CD4-positive, alpha-beta T cell (primary cell): ENCODE data around the gene RGS17. TPM values are rescaled to one million over a fixed set of nuclear protein-coding genes. Genes with fewer than 3 reads are reported as not detected.

ENCODE experiments used
- ATAC-seq: fragments of 200-7000 bp; cut with Tn5 transposase; one replicate; pipeline ENCODE4 v1.10.0; 2022; ENCODE audit warnings: mild to moderate bottlenecking; ENCODE audit not compliant: poor library complexity
- CTCF ChIA-PET: fragments of 350-600 bp; sonication (Branson Sonifier 250); formaldehyde crosslinking; loops from one replicate; lab custom pipeline; 2021; ENCODE audit warnings: antibody characterized with exemption, inconsistent platforms; lab: Charles Lee
- POLR2A ChIA-PET: fragments of 350-600 bp; sonication (Branson Sonifier 250); formaldehyde crosslinking; loops from one replicate; lab custom pipeline; 2021; ENCODE audit warnings: antibody characterized with exemption, inconsistent platforms; lab: Charles Lee
- DNase-seq, 14 experiments: peaks; one replicate each; pipeline ENCODE4 v3.0.0-alpha.2; 2013 to 2020; ENCODE audit warnings: mixed read lengths in 2 of 14
- H3K27ac ChIP-seq, 2 donors: one replicate each; pipeline versions ENCODE4 v1.5.1 to v1.7.0; 2013; ENCODE audit warnings: low read length in 2 of 2, low read depth in 1 of 2, mild to moderate bottlenecking in 1 of 2
- H3K27me3 ChIP-seq, 2 experiments: 1 replicate in 1 of 2; 2 replicates in 1 of 2; pipeline versions ENCODE4 v1.6.1 to v1.7.0; 2013; ENCODE audit warnings: low read length in 2 of 2, control low read depth in 1 of 2, mild to moderate bottlenecking in 1 of 2, moderate library complexity in 1 of 2; ENCODE audit not compliant: insufficient read depth in 2 of 2, control insufficient read depth in 1 of 2
- H3K36me3 ChIP-seq: one replicate; pipeline ENCODE4 v1.6.1; 2013; ENCODE audit warnings: low read length, control low read depth; ENCODE audit not compliant: insufficient read depth
- H3K4me1 ChIP-seq: one replicate; pipeline ENCODE4 v1.6.1; 2013; ENCODE audit warnings: low read length, control low read depth; ENCODE audit not compliant: insufficient read depth
- H3K4me3 ChIP-seq: one replicate; pipeline ENCODE4 v1.5.1; 2013; ENCODE audit warnings: mild to moderate bottlenecking, low read length, moderate library complexity
- H3K9me3 ChIP-seq, 2 experiments: 1 replicate in 1 of 2; 2 replicates in 1 of 2; pipeline versions ENCODE4 v1.6.1 to v1.7.0; 2013; ENCODE audit warnings: low read length in 2 of 2, mild to moderate bottlenecking in 2 of 2, control low read depth in 1 of 2, moderate library complexity in 1 of 2; ENCODE audit not compliant: control insufficient read depth in 1 of 2, insufficient read depth in 1 of 2
- H3K27ac Mint-ChIP-seq: one replicate; pipeline ENCODE4 v1.8.0; 2020; ENCODE audit warnings: mixed read lengths
- H3K27me3 Mint-ChIP-seq: one replicate; pipeline ENCODE4 v1.8.0; 2021; ENCODE audit warnings: mixed read lengths
- H3K36me3 Mint-ChIP-seq: one replicate; pipeline ENCODE4 v1.8.0; 2021; ENCODE audit warnings: low read depth, mixed read lengths
- H3K4me1 Mint-ChIP-seq: one replicate; pipeline ENCODE4 v1.8.0; 2021; ENCODE audit warnings: low read depth, mixed read lengths
- H3K4me3 Mint-ChIP-seq: one replicate; pipeline ENCODE4 v1.8.0; 2020; ENCODE audit warnings: mild to moderate bottlenecking, mixed read lengths
- H3K9me3 Mint-ChIP-seq: one replicate; pipeline ENCODE4 v1.8.0; 2020; ENCODE audit warnings: mixed read lengths
- CTCF ChIP-seq: fragments of 200-600 bp; IDR thresholded peaks from one replicate; pipeline ENCODE4 v1.8.0; 2022; ENCODE audit warnings: antibody characterized with exemption, mild to moderate bottlenecking
- intact Hi-C, 2 experiments: fragments of 100-400 bp; cut with DNase I in 1 of 2; cut with micrococcal nuclease in 1 of 2; formaldehyde crosslinking; loops; one replicate each; pipeline versions ENCODE4 v1.15.1 to v1.9.0; 2023 to 2025; cut with DNase I, micrococcal nuclease
- total RNA-seq, 174 experiments: library from RNA in 2 of 174; stranded (reverse) in 2 of 174; gene quantifications; one replicate each; pipeline ENCODE4 v1.2.3 and lab custom pipeline; 2021 to 2026

Gene RGS17
- total RNA-seq, 2 experiments from 2014 or later: not detected

GRCh38 chr6:153108315-153108714 is 22.8 kb downstream of the RGS17 start:
- H3K36me3 ChIP-seq: no peaks in the 10 kb centered on the region

DNA sequence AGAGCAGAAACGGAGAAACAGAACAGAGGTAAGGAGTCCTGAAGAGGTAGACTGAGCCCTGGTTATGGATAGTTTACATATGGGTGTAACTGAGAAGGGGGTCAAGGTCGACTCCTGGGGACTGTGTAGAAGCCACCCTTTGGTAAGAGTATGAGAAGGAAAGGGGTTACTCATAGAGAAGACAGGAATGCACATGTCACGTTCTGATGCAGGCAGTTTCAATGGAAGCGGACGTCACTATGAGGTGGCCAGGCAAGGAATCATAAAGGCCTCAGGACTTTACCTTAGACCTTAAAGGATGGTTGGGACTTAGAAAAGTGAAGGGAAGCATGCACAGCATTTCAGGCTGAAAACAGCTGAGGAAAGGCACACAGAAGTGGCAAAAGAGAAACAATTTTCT is 25.1 kb downstream of the RGS17 start:
- H3K4me1 ChIP-seq: no peaks in the 10 kb centered on the region
- no peak for TF ChIP-seq CTCF
- ChIA-PET CTCF (no interaction called here), POLR2A (no interaction called here)
- H3K27me3 ChIP-seq: no peaks in the 10 kb centered on the region
- H3K9me3 ChIP-seq: peaks cover 0 to 6% of the 10 kb centered on the region in 2 experiments
- H3K27ac ChIP-seq: no peak overlapping the region
- Mint-ChIP-seq H3K4me3 (no peak overlapping the region), H3K4me1 (no peaks in the 10 kb centered on the region), H3K27ac (no peak overlapping the region), H3K9me3 (no peaks in the 10 kb centered on the region), H3K27me3 (peaks cover 26% of the 10 kb centered on the region), H3K36me3 (no peaks in the 10 kb centered on the region)
- no peak for ATAC-seq
- H3K36me3 ChIP-seq: no peaks in the 10 kb centered on the region
- H3K4me3 ChIP-seq: no peak overlapping the region
- intact Hi-C loops: no loop called here
- no peak for DNase-seq

More at GRCh38 chr6:153108315-153108714, 22.8 kb downstream of the RGS17 start:
- intact Hi-C loops: no loop called here
- POLR2A ChIA-PET: no interaction called here
- TF ChIP-seq CTCF: no peak
- ATAC-seq: no peak
- CTCF ChIA-PET: no interaction called here
- H3K27me3 Mint-ChIP-seq: peaks cover 26% of the 10 kb centered on the region
- H3K4me1 Mint-ChIP-seq: no peaks in the 10 kb centered on the region
- Histone ChIP-seq H3K4me3 (no peak overlapping the region), H3K9me3 (peaks cover 0 to 11% of the 10 kb centered on the region in 2 experiments), H3K27me3 (no peaks in the 10 kb centered on the region), H3K27ac (no peak overlapping the region), H3K4me1 (no peaks in the 10 kb centered on the region)
- DNase-seq: no peak
- peaks cover 4% of the 10 kb centered on the region for H3K9me3 Mint-ChIP-seq
- no peak overlapping the region for H3K27ac Mint-ChIP-seq
- no peak overlapping the region for H3K4me3 Mint-ChIP-seq
- H3K36me3 Mint-ChIP-seq: no peaks in the 10 kb centered on the region

GRCh38 chr6:153104220-153104619 is 26.9 kb downstream of the RGS17 start:
- no peak overlapping the region for H3K4me3 Mint-ChIP-seq
- H3K9me3 Mint-ChIP-seq: no peaks in the 10 kb centered on the region
- Histone ChIP-seq H3K9me3 (no peaks in the 10 kb centered on the region), H3K4me3 (no peak overlapping the region), H3K36me3 (no peaks in the 10 kb centered on the region), H3K27ac (no peak overlapping the region), H3K4me1 (no peaks in the 10 kb centered on the region), H3K27me3 (no peaks in the 10 kb centered on the region)
- DNase-seq: no peak
- H3K36me3 Mint-ChIP-seq: no peaks in the 10 kb centered on the region
- ATAC-seq: no peak
- intact Hi-C loops: no loop called here
- H3K4me1 Mint-ChIP-seq: no peaks in the 10 kb centered on the region
- POLR2A ChIA-PET: no interaction called here
- no peak for TF ChIP-seq CTCF
- peaks cover 25% of the 10 kb centered on the region for H3K27me3 Mint-ChIP-seq
- H3K27ac Mint-ChIP-seq: no peak overlapping the region
- CTCF ChIA-PET: no interaction called here
